Parathyroid adenoma (tissue), 2 donors: ENCODE results near the gene PANX3.

ENCODE experiments used
- H2AFZ ChIP-seq: fragments of 300-600 bp; sonication (generic); one replicate; pipeline ENCODE4 v1.7.0; 2017; ENCODE audit warnings: antibody characterized with exemption, mild to moderate bottlenecking
- H3K27ac ChIP-seq: fragments of 300-600 bp; sonication (generic); one replicate; pipeline ENCODE4 v1.7.0; 2017
- H3K27me3 ChIP-seq: fragments of 300-600 bp; sonication (generic); one replicate; pipeline ENCODE4 v1.7.0; 2017; ENCODE audit warnings: low read length; ENCODE audit not compliant: control insufficient read depth, insufficient read depth
- H3K36me3 ChIP-seq: fragments of 300-600 bp; sonication (generic); one replicate; pipeline ENCODE4 v1.7.0; 2017; ENCODE audit warnings: low read length; ENCODE audit not compliant: control insufficient read depth, insufficient read depth
- H3K4me1 ChIP-seq: fragments of 300-600 bp; sonication (generic); one replicate; pipeline ENCODE4 v1.7.0; 2017; ENCODE audit warnings: control low read depth
- H3K4me2 ChIP-seq: fragments of 300-600 bp; sonication (generic); one replicate; pipeline ENCODE4 v1.7.0; 2017; ENCODE audit warnings: low read length
- H3K4me3 ChIP-seq: fragments of 300-600 bp; sonication (generic); one replicate; pipeline ENCODE4 v1.7.0; 2017; ENCODE audit warnings: low read depth, low read length
- H3K79me2 ChIP-seq: fragments of 300-600 bp; sonication (generic); one replicate; pipeline ENCODE4 v1.7.0; 2017; ENCODE audit warnings: control low read depth
- H3K9ac ChIP-seq: fragments of 300-600 bp; sonication (generic); one replicate; pipeline ENCODE4 v1.7.0; 2017; ENCODE audit warnings: mild to moderate bottlenecking
- H3K9me3 ChIP-seq: fragments of 300-600 bp; sonication (generic); one replicate; pipeline ENCODE4 v1.7.0; 2017; ENCODE audit warnings: low read length; ENCODE audit not compliant: control insufficient read depth
- CTCF ChIP-seq: fragments of 300-600 bp; sonication (generic); IDR thresholded peaks from one replicate; pipeline ENCODE4 v1.7.0; 2017; ENCODE audit warnings: antibody characterized with exemption, mild to moderate bottlenecking
- donor health status: primary hyperparathyroidism.

The PANX3 gene

GRCh38 chr11:124611064-124611463 lies at the start of gene PANX3:
Gene PANX3 (plus strand): TSS chr11:124611428. CDS start chr11:124611557, 129 bp downstream.
- TF ChIP-seq CTCF, result no peak
- Histone ChIP-seq H3K4me2 (no peak within 1 kb of the TSS), H3K4me1 (no peaks in the 10 kb centered on the region), H3K79me2 (no peaks in the 10 kb centered on the region), H2AFZ (no peak within 1 kb of the TSS), H3K9me3 (no peaks in the 10 kb centered on the region), H3K27me3 (no peaks in the 10 kb centered on the region), H3K27ac (no peak within 1 kb of the TSS), H3K36me3 (no peaks in the 10 kb centered on the region), H3K9ac (no peak within 1 kb of the TSS), H3K4me3 (no peak within 1 kb of the TSS)

GRCh38 chr11:124569697-124570096 lies 41.5 kb upstream of the PANX3 start, which contains the start of gene OR8A1:
Gene OR8A1 (plus strand): TSS chr11:124569997. CDS start chr11:124570120, 123 bp downstream.
- TF ChIP-seq CTCF, result no peak
- Histone ChIP-seq H3K4me1 (no peaks in the 10 kb centered on the region), H3K27me3 (no peaks in the 10 kb centered on the region), H3K9ac (no peak within 1 kb of the TSS), H3K4me3 (no peak within 1 kb of the TSS), H3K36me3 (no peaks in the 10 kb centered on the region), H3K4me2 (no peak within 1 kb of the TSS), H3K79me2 (no peaks in the 10 kb centered on the region), H2AFZ (no peak within 1 kb of the TSS), H3K27ac (no peak within 1 kb of the TSS), H3K9me3 (no peaks in the 10 kb centered on the region)

GRCh38 chr11:124570160-124570559 lies 41.1 kb upstream of the PANX3 start:
- Histone ChIP-seq H3K79me2 (no peaks in the 10 kb centered on the region), H3K4me3 (no peak overlapping the region), H3K9me3 (no peaks in the 10 kb centered on the region), H3K27me3 (no peaks in the 10 kb centered on the region), H3K9ac (no peak overlapping the region), H3K4me2 (no peak overlapping the region), H2AFZ (no peak overlapping the region), H3K27ac (no peak overlapping the region), H3K4me1 (no peaks in the 10 kb centered on the region), H3K36me3 (no peaks in the 10 kb centered on the region)
- TF ChIP-seq CTCF, result no peak

GRCh38 chr11:124577716-124578427 lies 33.4 kb upstream of the PANX3 start:
- Histone ChIP-seq H3K4me3 (no peak overlapping the region), H3K79me2 (no peaks in the 10 kb centered on the region), H3K36me3 (no peaks in the 10 kb centered on the region), H2AFZ (no peak overlapping the region), H3K4me2 (no peak overlapping the region), H3K4me1 (no peaks in the 10 kb centered on the region), H3K27me3 (no peaks in the 10 kb centered on the region), H3K27ac (no peak overlapping the region), H3K9me3 (no peaks in the 10 kb centered on the region), H3K9ac (no peak overlapping the region)
- no peak for TF ChIP-seq CTCF

DNA sequence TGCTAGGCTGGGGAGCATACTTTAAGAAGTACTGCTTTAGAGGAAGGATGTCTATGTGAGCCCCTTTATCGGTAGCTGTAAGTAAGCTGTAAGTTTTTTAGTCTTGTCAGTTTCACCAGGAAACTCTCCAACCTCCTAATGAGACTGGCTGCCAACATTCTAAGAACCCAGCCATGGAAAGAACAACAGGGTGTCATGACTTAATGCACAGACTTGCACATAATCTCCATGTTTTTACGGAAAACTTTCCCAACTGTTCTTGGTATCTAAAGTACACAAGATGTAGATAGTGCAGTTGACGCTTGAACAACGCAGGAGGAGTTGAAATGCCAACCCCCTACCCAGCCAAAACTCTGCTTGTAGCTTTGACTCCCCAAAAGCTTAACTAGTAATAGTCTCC lies 32.5 kb upstream of the PANX3 start:
- Histone ChIP-seq H2AFZ (no peak overlapping the region), H3K4me2 (no peak overlapping the region), H3K4me3 (no peak overlapping the region), H3K27ac (no peak overlapping the region), H3K4me1 (no peaks in the 10 kb centered on the region), H3K9me3 (no peaks in the 10 kb centered on the region), H3K27me3 (no peaks in the 10 kb centered on the region), H3K9ac (no peak overlapping the region), H3K36me3 (no peaks in the 10 kb centered on the region), H3K79me2 (no peaks in the 10 kb centered on the region)
- no peak for TF ChIP-seq CTCF
